DND-41 (cell line): ENCODE measurements around the gene NLRP4.
"Not testable (repeated sequence)": the region's sequence is repeated elsewhere in the genome, so short reads cannot be mapped to it uniquely, and the experiment has no call there.

Source experiments
- ATAC-seq: fragments of 200-7000 bp; cut with Tn5 transposase; 3 replicates; pipeline ENCODE4 v1.9.1; 2021; ENCODE audit warnings: low read depth; ENCODE audit not compliant: insufficient read depth
- DNase-seq: peaks from one replicate; pipeline ENCODE4 v3.0.0-alpha.2; 2020
- H2AFZ ChIP-seq: 2 replicates; pipeline ENCODE4 v1.6.0; 2012; ENCODE audit warnings: low read depth, low read length
- H3K27ac ChIP-seq: 2 replicates; pipeline ENCODE4 v1.5.1; 2012; ENCODE audit warnings: low read length, inconsistent platforms
- H3K27me3 ChIP-seq: fragments of 200-600 bp; sonication (generic); 2 replicates; pipeline ENCODE4 v1.6.0; 2012; ENCODE audit warnings: low read length, mild to moderate bottlenecking, inconsistent platforms; ENCODE audit not compliant: insufficient read depth, poor library complexity
- H3K36me3 ChIP-seq: 2 replicates; pipeline ENCODE4 v1.5.1; 2012; ENCODE audit warnings: low read length, inconsistent platforms; ENCODE audit not compliant: insufficient read depth
- H3K4me1 ChIP-seq: 2 replicates; pipeline ENCODE4 v1.5.1; 2012; ENCODE audit warnings: mild to moderate bottlenecking, low read length; ENCODE audit not compliant: insufficient read depth
- H3K4me2 ChIP-seq: 2 replicates; pipeline ENCODE4 v1.6.0; 2012; ENCODE audit warnings: mild to moderate bottlenecking, moderate library complexity, low read length, inconsistent platforms; ENCODE audit not compliant: insufficient read depth
- H3K4me3 ChIP-seq, 2 experiments: fragments of 200-600 bp in 1 of 2; shearing (Covaris generic) in 1 of 2; 2 replicates each; pipeline ENCODE4 v1.5.1; 2012 to 2016; ENCODE audit warnings: inconsistent platforms in 2 of 2, low read length in 2 of 2, mild to moderate bottlenecking in 2 of 2, low read depth in 1 of 2, moderate library complexity in 1 of 2
- H3K79me2 ChIP-seq: 2 replicates; pipeline ENCODE4 v1.6.0; 2012; ENCODE audit warnings: low read length, inconsistent platforms; ENCODE audit not compliant: insufficient read depth
- H3K9ac ChIP-seq: 2 replicates; pipeline ENCODE4 v1.6.0; 2012; ENCODE audit warnings: low read depth, mild to moderate bottlenecking, inconsistent platforms, low read length, moderate library complexity
- H3K9me3 ChIP-seq: 2 replicates; pipeline ENCODE4 v1.5.1; 2012; ENCODE audit warnings: low read length, moderate library complexity, mild to moderate bottlenecking, inconsistent platforms; ENCODE audit not compliant: insufficient read depth, severe bottlenecking
- H4K20me1 ChIP-seq: 2 replicates; pipeline ENCODE4 v1.6.0; 2012; ENCODE audit warnings: low read length; ENCODE audit not compliant: insufficient read depth
- EZH2 ChIP-seq: IDR thresholded peaks from 3 replicates; pipeline ENCODE4 v1.6.1; 2012; ENCODE audit warnings: borderline replicate concordance, low read depth, mild to moderate bottlenecking, moderate library complexity, low read length, inconsistent platforms; ENCODE audit not compliant: severe bottlenecking
- TF ChIP-seq, protein P1 (sequence below): IDR thresholded peaks from 2 replicates; pipeline ENCODE4 v1.5.1; 2012; ENCODE audit warnings: borderline replicate concordance, low read length, moderate library complexity, mild to moderate bottlenecking; ENCODE audit not compliant: poor library complexity, severe bottlenecking; ENCODE audit errors: extremely low read depth

NLRP4 gene

GRCh38 chr19:55927991-55928390, 91.7 kb downstream of the NLRP4 start:
- DNase-seq (no peak), ATAC-seq (no peak)
- H3K27me3 ChIP-seq = no peaks in the 10 kb centered on the region
- no peak overlapping the region for H2AFZ ChIP-seq
- no peak overlapping the region for H3K27ac ChIP-seq
- H3K4me1 ChIP-seq = no peaks in the 10 kb centered on the region
- H3K9me3 ChIP-seq = peaks cover 9% of the 10 kb centered on the region
- no peaks in the 10 kb centered on the region for H3K79me2 ChIP-seq
- no peaks in the 10 kb centered on the region for H4K20me1 ChIP-seq
- no peaks in the 10 kb centered on the region for H3K36me3 ChIP-seq
- H3K9ac ChIP-seq = no peak overlapping the region
- no peak overlapping the region for H3K4me2 ChIP-seq
- no peak overlapping the region for H3K4me3 ChIP-seq
- TF ChIP-seq, protein P1, sequence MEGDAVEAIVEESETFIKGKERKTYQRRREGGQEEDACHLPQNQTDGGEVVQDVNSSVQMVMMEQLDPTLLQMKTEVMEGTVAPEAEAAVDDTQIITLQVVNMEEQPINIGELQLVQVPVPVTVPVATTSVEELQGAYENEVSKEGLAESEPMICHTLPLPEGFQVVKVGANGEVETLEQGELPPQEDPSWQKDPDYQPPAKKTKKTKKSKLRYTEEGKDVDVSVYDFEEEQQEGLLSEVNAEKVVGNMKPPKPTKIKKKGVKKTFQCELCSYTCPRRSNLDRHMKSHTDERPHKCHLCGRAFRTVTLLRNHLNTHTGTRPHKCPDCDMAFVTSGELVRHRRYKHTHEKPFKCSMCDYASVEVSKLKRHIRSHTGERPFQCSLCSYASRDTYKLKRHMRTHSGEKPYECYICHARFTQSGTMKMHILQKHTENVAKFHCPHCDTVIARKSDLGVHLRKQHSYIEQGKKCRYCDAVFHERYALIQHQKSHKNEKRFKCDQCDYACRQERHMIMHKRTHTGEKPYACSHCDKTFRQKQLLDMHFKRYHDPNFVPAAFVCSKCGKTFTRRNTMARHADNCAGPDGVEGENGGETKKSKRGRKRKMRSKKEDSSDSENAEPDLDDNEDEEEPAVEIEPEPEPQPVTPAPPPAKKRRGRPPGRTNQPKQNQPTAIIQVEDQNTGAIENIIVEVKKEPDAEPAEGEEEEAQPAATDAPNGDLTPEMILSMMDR = no peak
- no peak for TF ChIP-seq EZH2

- not testable (repeated sequence) for H3K4me2 ChIP-seq, H3K79me2 ChIP-seq, H3K27me3 ChIP-seq, ATAC-seq, H3K27ac ChIP-seq, H4K20me1 ChIP-seq, H3K36me3 ChIP-seq, H3K9ac ChIP-seq, H2AFZ ChIP-seq, H3K9me3 ChIP-seq, H3K4me3 ChIP-seq, H3K4me1 ChIP-seq, DNase-seq
These were observed 92.9 kb downstream of the NLRP4 start for GRCh38 chr19:55929258-55929657.

DNA sequence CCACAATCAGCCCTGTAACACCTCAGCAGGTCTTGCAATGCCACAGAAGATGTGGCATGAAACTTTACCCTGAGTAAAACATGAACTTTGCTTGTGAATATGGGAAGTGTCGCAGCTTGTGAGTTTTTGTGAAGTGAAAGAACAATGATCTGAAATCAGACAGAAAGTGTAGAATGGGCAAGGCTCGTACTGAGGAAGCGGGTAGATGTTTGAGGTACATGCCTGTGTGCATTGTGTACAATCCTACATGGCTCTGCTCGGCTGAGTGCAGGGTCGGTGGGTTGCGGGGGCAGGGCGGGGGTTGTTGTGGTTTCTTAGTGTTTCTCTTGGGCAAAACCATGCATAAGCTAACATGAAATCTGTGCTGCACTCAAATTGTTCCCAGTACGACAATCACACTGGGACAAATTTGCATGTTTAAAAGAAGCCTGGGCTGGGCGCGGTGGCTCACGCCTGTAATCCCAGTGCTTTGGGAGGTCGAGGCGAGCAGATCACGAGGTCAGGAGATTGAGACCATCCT, 94.7 kb downstream of the NLRP4 start:
- H3K4me3 ChIP-seq = no peak overlapping the region
- H3K79me2 ChIP-seq = no peaks in the 10 kb centered on the region
- H3K36me3 ChIP-seq = no peaks in the 10 kb centered on the region
- H2AFZ ChIP-seq = no peak overlapping the region
- TF ChIP-seq EZH2 = no peak
- TF ChIP-seq, protein P1 = no peak
- H4K20me1 ChIP-seq = no peaks in the 10 kb centered on the region
- H3K4me1 ChIP-seq = no peaks in the 10 kb centered on the region
- H3K9ac ChIP-seq = no peak overlapping the region
- H3K9me3 ChIP-seq = no peaks in the 10 kb centered on the region
- DNase-seq (no peak), ATAC-seq (no peak)
- H3K4me2 ChIP-seq = no peak overlapping the region
- no peaks in the 10 kb centered on the region for H3K27me3 ChIP-seq
- H3K27ac ChIP-seq = no peak overlapping the region
